HepG2 (cell line): ENCODE results near the gene SMYD5. TPM values are rescaled to one million over a fixed set of nuclear protein-coding genes. Genes with fewer than 3 reads are reported as not detected.
A peak's percentile ranks its signal among the peaks of the same experiment; 100 is the strongest.

ENCODE experiments used
- CC2D1A ChIP-seq: sonication (generic); formaldehyde crosslinking; IDR thresholded peaks from 2 replicates; pipeline ENCODE4 v1.8.1; 2023; ENCODE audit warnings: mild to moderate bottlenecking, missing genetic modification reagents
- CCDC6 ChIP-seq: sonication (generic); formaldehyde crosslinking; IDR thresholded peaks from 2 replicates; pipeline ENCODE4 v1.8.1; 2022; ENCODE audit warnings: mild to moderate bottlenecking, missing genetic modification reagents, moderate library complexity
- CEBPG ChIP-seq: IDR thresholded peaks from 2 replicates; pipeline ENCODE4 v1.6.1; 2016
- CENPBD1 ChIP-seq: sonication (generic); formaldehyde crosslinking; IDR thresholded peaks from 2 replicates; pipeline ENCODE4 v1.8.0; 2022; ENCODE audit warnings: missing genetic modification reagents, low read depth, mild to moderate bottlenecking, borderline replicate concordance
- CREB1 ChIP-seq, 2 experiments: fragments of 450-650 bp in 1 of 2; IDR thresholded peaks; 2 replicates each; pipeline ENCODE4 v1.6.1; 2016 to 2017; ENCODE audit warnings: control low read depth in 1 of 2, mild to moderate bottlenecking in 1 of 2, missing compliant biosample characterization in 1 of 2, missing genetic modification characterization in 1 of 2
- ELK4 ChIP-seq: sonication (generic); formaldehyde crosslinking; IDR thresholded peaks from 2 replicates; pipeline ENCODE4 v1.9.0; 2021; ENCODE audit warnings: missing genetic modification reagents, borderline replicate concordance
- HCFC1 ChIP-seq: fragments of 150-350 bp; IDR thresholded peaks from 2 replicates; pipeline ENCODE4 v1.6.1; 2014; ENCODE audit warnings: low read depth, low read length
- IKZF4 ChIP-seq: sonication (generic); formaldehyde crosslinking; IDR thresholded peaks from 2 replicates; pipeline ENCODE4 v1.5.1; 2020; ENCODE audit warnings: borderline replicate concordance, mild to moderate bottlenecking, low read depth, missing genetic modification reagents; ENCODE audit errors: not compliant biosample characterization
- ISL2 ChIP-seq: sonication (generic); formaldehyde crosslinking; IDR thresholded peaks from 2 replicates; pipeline ENCODE4 v1.5.0; 2020; ENCODE audit warnings: missing genetic modification reagents
- PCBP2 ChIP-seq: fragments of 200-400 bp; formaldehyde crosslinking; optimal IDR thresholded peaks from 2 replicates; pipeline ENCODE3; 2018; ENCODE audit warnings: low read length, low read depth; ENCODE audit not compliant: poor library complexity, severe bottlenecking
- POLR2A ChIP-seq, 2 experiments: IDR thresholded peaks; 2 replicates each; pipeline ENCODE4 v1.6.1; 2011; ENCODE audit warnings: low read depth in 2 of 2, low read length in 2 of 2, mild to moderate bottlenecking in 1 of 2, moderate library complexity in 1 of 2; ENCODE audit not compliant: insufficient read depth in 1 of 2
- REXO4 ChIP-seq: sonication (generic); formaldehyde crosslinking; IDR thresholded peaks from 2 replicates; pipeline ENCODE4 v1.8.0; 2022; ENCODE audit warnings: missing genetic modification reagents, mild to moderate bottlenecking, borderline replicate concordance
- SP140L ChIP-seq: sonication (generic); formaldehyde crosslinking; IDR thresholded peaks from 2 replicates; pipeline ENCODE4 v1.4.0; 2020; ENCODE audit warnings: missing genetic modification reagents, borderline replicate concordance
- WIZ ChIP-seq: sonication (generic); formaldehyde crosslinking; IDR thresholded peaks from 2 replicates; pipeline ENCODE4 v1.5.1; 2020; ENCODE audit warnings: mild to moderate bottlenecking, missing genetic modification reagents
- ZFP90 ChIP-seq: sonication (generic); formaldehyde crosslinking; IDR thresholded peaks from 2 replicates; pipeline ENCODE4 v1.8.0; 2022; ENCODE audit warnings: missing genetic modification reagents, mild to moderate bottlenecking, inconsistent platforms, borderline replicate concordance
- ZNF10 ChIP-seq: sonication (generic); formaldehyde crosslinking; IDR thresholded peaks from 2 replicates; pipeline ENCODE4 v1.4.0; 2020; ENCODE audit warnings: mild to moderate bottlenecking, low read depth, missing genetic modification reagents, borderline replicate concordance
- ZNF138 ChIP-seq: sonication (generic); formaldehyde crosslinking; IDR thresholded peaks from 2 replicates; pipeline ENCODE4 v1.5.0; 2020; ENCODE audit warnings: mild to moderate bottlenecking, low read depth, missing genetic modification reagents
- ZNF232 ChIP-seq: sonication (generic); formaldehyde crosslinking; IDR thresholded peaks from 2 replicates; pipeline ENCODE4 v1.4.0; 2020; ENCODE audit warnings: missing genetic modification reagents, borderline replicate concordance
- ZNF256 ChIP-seq: sonication (generic); formaldehyde crosslinking; conservative IDR thresholded peaks from 2 replicates; pipeline ENCODE4 v1.4.0; 2020; ENCODE audit warnings: missing genetic modification reagents
- ZNF329 ChIP-seq: sonication (generic); formaldehyde crosslinking; IDR thresholded peaks from 2 replicates; pipeline ENCODE4 v1.9.0; 2021; ENCODE audit warnings: low read depth, mild to moderate bottlenecking, missing genetic modification reagents
- ZNF431 ChIP-seq: sonication (generic); formaldehyde crosslinking; IDR thresholded peaks from 2 replicates; pipeline ENCODE4 v1.9.0; 2022; ENCODE audit warnings: missing genetic modification reagents, low read depth, mild to moderate bottlenecking, borderline replicate concordance
- ZNF446 ChIP-seq: sonication (generic); formaldehyde crosslinking; IDR thresholded peaks from 2 replicates; pipeline ENCODE4 v1.5.0; 2020; ENCODE audit warnings: mild to moderate bottlenecking, missing genetic modification reagents
- ZNF570 ChIP-seq: sonication (generic); formaldehyde crosslinking; IDR thresholded peaks from 2 replicates; pipeline ENCODE4 v1.4.0; 2020; ENCODE audit warnings: mild to moderate bottlenecking, missing genetic modification reagents, borderline replicate concordance
- ZNF597 ChIP-seq: sonication (generic); formaldehyde crosslinking; IDR thresholded peaks from 2 replicates; pipeline ENCODE4 v1.5.0; 2020; ENCODE audit warnings: missing genetic modification reagents
- ZNF629 ChIP-seq: sonication (generic); formaldehyde crosslinking; conservative IDR thresholded peaks from 2 replicates; pipeline ENCODE4 v1.5.0; 2020; ENCODE audit warnings: missing genetic modification reagents
- ZNF747 ChIP-seq: sonication (generic); formaldehyde crosslinking; IDR thresholded peaks from 2 replicates; pipeline ENCODE4 v1.8.1; 2023; ENCODE audit warnings: missing genetic modification reagents, mild to moderate bottlenecking, borderline replicate concordance
- ZNF850 ChIP-seq: sonication (generic); formaldehyde crosslinking; conservative IDR thresholded peaks from 2 replicates; pipeline ENCODE4 v1.9.0; 2021; ENCODE audit warnings: mild to moderate bottlenecking, missing genetic modification reagents
- polyA plus RNA-seq, 8 experiments: library from polyadenylated mRNA; depleted of rRNA in 3 of 8; stranded (reverse) in 7 of 8; unstranded in 1 of 8; fragments of >200 nt; fragmentation: Illumina TruSeq in 4 of 8; extraction: Trizol in 4 of 8; gene quantifications; 2 replicates each; pipeline versions ENCODE4 v1.2.1 to v1.2.3, GENCODE V29; 2011 to 2016; ENCODE audit warnings: low read depth in 4 of 8, missing spikeins in 1 of 8, mixed read lengths in 1 of 8; ENCODE audit not compliant: insufficient read depth in 1 of 8
- total RNA-seq, 5 experiments: library from RNA; depleted of rRNA; stranded (reverse); fragments of >200 nt; fragmentation: Illumina TruSeq; extraction: Trizol; gene quantifications; 2 replicates each; pipeline ENCODE4 v1.2.3, GENCODE V29; 2016; ENCODE audit warnings: low read depth in 1 of 5
- TF ChIP-seq, protein P1 (sequence below): IDR thresholded peaks from 2 replicates; pipeline ENCODE4 v1.6.1; 2016; ENCODE audit warnings: control low read depth

SMYD5 gene
- total and polyA plus RNA-seq, 2 of the 13 experiments (the other 11 are each of a cell fraction or from before 2014, with no cell fraction given) = 55.8 to 70.4 TPM

DNA sequence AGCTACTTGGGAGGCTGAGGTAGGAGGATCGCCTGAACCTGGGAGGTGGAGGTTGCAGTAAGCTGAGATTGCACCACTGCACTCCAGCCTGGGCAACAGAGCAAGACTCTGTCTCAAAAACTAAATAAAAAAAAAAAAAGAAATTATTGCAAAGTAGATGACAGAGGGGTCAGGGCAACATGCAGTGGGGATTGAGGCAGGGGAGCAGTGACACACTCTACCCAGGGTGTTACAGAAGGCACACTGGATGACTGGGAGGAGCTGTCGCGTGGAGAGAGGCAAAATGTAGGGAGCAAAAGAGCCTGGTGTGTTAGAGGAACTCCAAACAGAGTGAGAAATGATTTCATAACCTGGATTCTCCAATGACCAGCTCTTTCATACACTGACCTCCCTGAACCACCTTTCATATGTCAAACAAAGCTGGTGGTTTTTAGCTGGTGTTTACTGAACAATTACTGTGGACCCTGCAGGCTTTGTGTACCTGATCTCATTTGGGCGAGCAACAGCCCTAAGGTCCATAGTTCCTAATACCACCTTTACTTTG is 48.1 kb downstream of the SMYD5 start (continued):
- TF ChIP-seq ZNF431 (CRISPR knock-in tag) (peak; percentile 48; the same call in 1 of the 2 replicates), HCFC1 (no peak), POLR2A (IDR thresholded peaks at IDR 0.05; ENCODE audit: insufficient read depth in 1 of 2, low read depth in 2 of 2, low read length in 2 of 2) (no peak), IKZF4 (CRISPR knock-in tag) (no peak), CC2D1A (no peak), ZFP90 (CRISPR knock-in tag) (0 out of 2 replicates have a peak, but pooled peaks have one; percentile 31), ELK4 (CRISPR knock-in tag) (no peak), REXO4 (CRISPR knock-in tag) (no peak), ZNF850 (CRISPR knock-in tag) (no peak), PCBP2 (no peak), ZNF10 (no peak), ZNF747 (peak; percentile 86; the same call in 1 of the 2 replicates), ZNF329 (CRISPR knock-in tag) (0 out of 2 replicates have a peak, but pooled peaks have one; percentile 45), CENPBD1 (no peak), ZNF570 (CRISPR knock-in tag) (no peak), ZNF446 (CRISPR knock-in tag) (no peak), ZNF597 (CRISPR knock-in tag) (no peak), ZNF138 (CRISPR knock-in tag) (0 out of 2 replicates have a peak, but pooled peaks have one; percentile 22), ISL2 (peak; percentile 82), WIZ (CRISPR knock-in tag) (no peak), CREB1 (IDR thresholded peaks at IDR 0.05) (0 out of 2 replicates have a peak, but pooled peaks have one; percentile 32), CREB1 (CRISPR knock-in tag; IDR thresholded peaks at IDR 0.05) (no peak; the same call in 1 of the 2 replicates), ZNF629 (CRISPR knock-in tag) (0 out of 2 replicates have a peak, but pooled peaks have one; percentile 29), ZNF232 (CRISPR knock-in tag) (no peak; the same call in 1 of the 2 replicates), CCDC6 (no peak), ZNF256 (CRISPR knock-in tag) (no peak), CEBPG (CRISPR knock-in tag) (peak; percentile 85), SP140L (CRISPR knock-in tag) (0 out of 2 replicates have a peak, but pooled peaks have one; percentile 65)
- TF ChIP-seq, protein P1, sequence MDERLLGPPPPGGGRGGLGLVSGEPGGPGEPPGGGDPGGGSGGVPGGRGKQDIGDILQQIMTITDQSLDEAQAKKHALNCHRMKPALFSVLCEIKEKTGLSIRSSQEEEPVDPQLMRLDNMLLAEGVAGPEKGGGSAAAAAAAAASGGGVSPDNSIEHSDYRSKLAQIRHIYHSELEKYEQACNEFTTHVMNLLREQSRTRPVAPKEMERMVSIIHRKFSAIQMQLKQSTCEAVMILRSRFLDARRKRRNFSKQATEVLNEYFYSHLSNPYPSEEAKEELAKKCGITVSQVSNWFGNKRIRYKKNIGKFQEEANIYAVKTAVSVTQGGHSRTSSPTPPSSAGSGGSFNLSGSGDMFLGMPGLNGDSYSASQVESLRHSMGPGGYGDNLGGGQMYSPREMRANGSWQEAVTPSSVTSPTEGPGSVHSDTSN = no peak
